ENCODE measurements around the gene MINDY4. TPM values are rescaled to one million over a fixed set of nuclear protein-coding genes. Genes with fewer than 3 reads are reported as not detected.

Gene MINDY4
- total RNA-seq, 4 donors from 2014 or later, result 8.4 to 31.1 (median 20.2) TPM

DNA sequence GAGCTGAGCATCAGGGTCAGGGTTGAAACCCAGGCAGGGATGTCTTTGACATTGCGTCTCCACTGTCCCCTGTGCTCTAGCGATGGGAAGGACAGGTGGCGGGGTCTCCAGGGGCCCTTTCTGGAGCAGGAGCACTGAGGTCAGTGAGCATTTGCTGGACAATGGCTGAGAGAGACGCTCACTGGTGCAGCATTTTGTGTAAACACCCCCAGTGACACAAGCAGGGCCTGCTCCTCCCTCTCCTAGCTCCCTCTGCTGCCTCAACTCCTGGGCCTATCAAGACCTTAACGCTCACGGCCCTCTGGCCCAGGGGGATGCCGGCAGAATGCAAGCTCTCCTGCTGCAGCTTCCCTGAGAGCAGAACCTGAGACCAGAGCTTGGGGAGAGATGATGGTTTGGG, 36.7 kb upstream of the MINDY4 start:
- Histone ChIP-seq H3K4me3 (no peak overlapping the region), H3K27me3 (peaks cover 0 to 6% (median 0%) of the 10 kb centered on the region in 4 donors), H3K36me3 (no peaks in the 10 kb centered on the region), H3K9me3 (no peaks in the 10 kb centered on the region), H3K27ac (replicated peaks in 1 of 4) (no peak overlapping the region), H3K4me1 (peaks cover 0 to 3% (median 0%) of the 10 kb centered on the region in 4 donors)
- no peak for DNase-seq (ENCODE audit: extremely low spot score)
- TF ChIP-seq POLR2AphosphoS5 (IDR thresholded peaks at IDR 0.05) (no peak), POLR2A (IDR thresholded peaks at IDR 0.05; ENCODE audit: low read depth) (no peak), EP300 (IDR thresholded peaks at IDR 0.05) (no peak)
- TF ChIP-seq, protein P1, sequence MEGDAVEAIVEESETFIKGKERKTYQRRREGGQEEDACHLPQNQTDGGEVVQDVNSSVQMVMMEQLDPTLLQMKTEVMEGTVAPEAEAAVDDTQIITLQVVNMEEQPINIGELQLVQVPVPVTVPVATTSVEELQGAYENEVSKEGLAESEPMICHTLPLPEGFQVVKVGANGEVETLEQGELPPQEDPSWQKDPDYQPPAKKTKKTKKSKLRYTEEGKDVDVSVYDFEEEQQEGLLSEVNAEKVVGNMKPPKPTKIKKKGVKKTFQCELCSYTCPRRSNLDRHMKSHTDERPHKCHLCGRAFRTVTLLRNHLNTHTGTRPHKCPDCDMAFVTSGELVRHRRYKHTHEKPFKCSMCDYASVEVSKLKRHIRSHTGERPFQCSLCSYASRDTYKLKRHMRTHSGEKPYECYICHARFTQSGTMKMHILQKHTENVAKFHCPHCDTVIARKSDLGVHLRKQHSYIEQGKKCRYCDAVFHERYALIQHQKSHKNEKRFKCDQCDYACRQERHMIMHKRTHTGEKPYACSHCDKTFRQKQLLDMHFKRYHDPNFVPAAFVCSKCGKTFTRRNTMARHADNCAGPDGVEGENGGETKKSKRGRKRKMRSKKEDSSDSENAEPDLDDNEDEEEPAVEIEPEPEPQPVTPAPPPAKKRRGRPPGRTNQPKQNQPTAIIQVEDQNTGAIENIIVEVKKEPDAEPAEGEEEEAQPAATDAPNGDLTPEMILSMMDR (IDR thresholded peaks at IDR 0.05), result no peak
- no CpG with 5 or more reads among the region's 7 CpGs for WGBS
- intact Hi-C loops (cut with DNase I), result loop anchor here (10.0 kb wide), 1 partner anchor 110 kb away; no protein-coding TSS in a partner anchor

DNA sequence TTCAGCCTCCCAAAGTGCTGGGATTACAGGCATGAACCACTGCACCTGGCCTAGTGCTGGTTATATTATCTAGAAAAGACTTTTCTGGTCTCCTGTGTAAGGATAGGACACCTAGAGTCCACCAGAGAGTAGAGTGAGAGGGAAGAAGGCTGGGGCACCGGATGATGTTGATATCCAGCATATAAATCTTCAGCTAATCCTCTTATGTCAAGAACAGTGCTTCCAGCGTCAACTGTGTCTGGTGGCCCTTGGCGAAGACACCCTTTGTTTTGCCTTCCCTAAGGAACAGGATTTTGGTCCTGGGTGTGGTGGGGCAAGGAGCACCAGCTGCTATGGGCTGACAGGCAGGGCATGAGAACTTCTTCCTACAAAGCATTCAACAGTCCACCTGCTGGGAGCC, 35.6 kb upstream of the MINDY4 start:
- H3K27ac ChIP-seq (replicated peaks in 1 of 4), result no peak overlapping the region
- no peaks in the 10 kb centered on the region for H3K36me3 ChIP-seq
- DNase-seq (ENCODE audit: extremely low spot score), result no peak
- intact Hi-C loops (cut with DNase I), result loop anchor here (10.0 kb wide), 1 partner anchor 111 kb away; no protein-coding TSS in a partner anchor
- no peak overlapping the region for H3K4me3 ChIP-seq
- no peaks in the 10 kb centered on the region for H3K9me3 ChIP-seq
- 91% methylated on average over 3 of the region's 3 CpGs for WGBS
- peaks cover 4 to 5% (median 5%) of the 10 kb centered on the region in 4 donors for H3K4me1 ChIP-seq
- TF ChIP-seq EP300 (IDR thresholded peaks at IDR 0.05) (no peak), POLR2AphosphoS5 (IDR thresholded peaks at IDR 0.05) (no peak), POLR2A (IDR thresholded peaks at IDR 0.05; ENCODE audit: low read depth) (no peak)
- TF ChIP-seq, protein P1 (IDR thresholded peaks at IDR 0.05), result no peak
- peaks cover 0 to 6% (median 0%) of the 10 kb centered on the region in 4 donors for H3K27me3 ChIP-seq

DNA sequence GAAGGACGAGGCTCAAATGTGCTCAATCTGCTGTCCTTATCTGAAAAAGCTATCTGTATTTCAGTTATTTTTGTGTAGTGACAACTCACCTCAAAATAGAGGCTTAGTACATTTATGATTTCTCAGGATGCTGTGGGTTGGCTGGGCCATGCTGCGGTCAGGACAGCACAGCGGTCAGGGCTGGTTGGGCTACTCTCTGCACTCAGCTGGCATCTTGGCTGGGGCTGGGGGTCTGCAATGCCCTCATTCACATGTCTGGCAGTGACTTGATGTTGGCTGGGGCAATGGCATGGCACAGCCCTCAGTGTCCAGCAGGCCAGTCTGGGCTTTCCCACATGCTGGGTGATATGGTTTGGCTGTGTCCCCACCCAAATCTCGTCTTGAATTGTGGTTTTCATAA, 34.9 kb upstream of the MINDY4 start:
- Histone ChIP-seq H3K9me3 (no peaks in the 10 kb centered on the region), H3K27ac (replicated peaks in 1 of 4) (no peak overlapping the region), H3K4me3 (no peak overlapping the region), H3K36me3 (no peaks in the 10 kb centered on the region), H3K27me3 (peaks cover 0 to 6% (median 0%) of the 10 kb centered on the region in 4 donors), H3K4me1 (peaks cover 5 to 9% (median 7%) of the 10 kb centered on the region in 4 donors)
- TF ChIP-seq, protein P1 (IDR thresholded peaks at IDR 0.05), result no peak
- no peak for TF ChIP-seq POLR2A (IDR thresholded peaks at IDR 0.05; ENCODE audit: low read depth)
- no peak for TF ChIP-seq POLR2AphosphoS5 (IDR thresholded peaks at IDR 0.05)
- no peak for TF ChIP-seq EP300 (IDR thresholded peaks at IDR 0.05)
- intact Hi-C loops (cut with DNase I), result loop anchor here (10.0 kb wide), 1 partner anchor 111 kb away; no protein-coding TSS in a partner anchor
- no peak for DNase-seq (ENCODE audit: extremely low spot score)
- 100% methylated on average over 2 of the region's 4 CpGs for WGBS

DNA sequence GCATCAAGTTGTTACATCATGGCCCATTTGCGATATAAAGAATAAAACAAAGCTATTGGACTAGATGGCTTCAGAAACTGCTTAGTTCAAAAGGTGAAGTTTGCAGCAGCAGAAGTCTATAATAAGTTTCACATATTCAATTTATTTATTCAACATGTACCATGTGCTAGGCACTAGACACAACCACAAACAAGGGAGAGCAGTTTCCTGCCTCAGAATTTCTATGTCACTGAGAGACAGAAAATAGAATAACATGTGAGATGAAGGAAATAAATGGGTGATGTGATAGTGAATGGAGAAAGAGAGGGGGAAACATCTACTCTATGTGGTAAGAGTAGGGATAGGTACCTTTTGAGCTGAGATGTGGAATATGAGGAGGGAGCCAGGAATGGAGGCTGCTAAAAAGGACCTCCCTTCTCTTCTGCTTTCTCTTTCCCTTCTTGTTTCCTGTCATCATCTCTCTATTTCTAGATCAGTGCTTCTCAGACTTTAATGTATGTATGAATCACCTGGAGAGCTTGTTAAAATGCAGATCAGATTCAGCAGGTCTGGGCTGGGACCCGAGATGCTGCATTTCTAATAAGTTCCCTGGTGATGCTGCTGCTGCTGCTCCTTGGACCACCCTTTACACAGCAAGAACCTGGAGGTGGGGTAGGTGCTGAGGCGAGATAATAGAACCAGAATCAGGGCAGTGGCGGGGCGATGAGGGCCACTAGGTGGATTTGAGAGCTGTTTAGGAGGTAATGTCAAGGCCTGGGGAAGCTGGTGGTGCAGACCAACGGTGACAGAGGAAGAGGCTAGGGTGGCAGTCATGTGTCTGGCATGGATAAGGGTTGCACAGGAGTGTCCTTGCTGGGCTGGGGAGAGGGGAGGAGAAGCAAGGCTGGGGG, 32.9 kb upstream of the MINDY4 start:
- H3K27me3 ChIP-seq, result no peaks in the 10 kb centered on the region
- TF ChIP-seq EP300 (IDR thresholded peaks at IDR 0.05) (no peak), POLR2A (IDR thresholded peaks at IDR 0.05; ENCODE audit: low read depth) (no peak), POLR2AphosphoS5 (IDR thresholded peaks at IDR 0.05) (no peak)
- TF ChIP-seq, protein P1 (IDR thresholded peaks at IDR 0.05), result no peak
- no peak overlapping the region for H3K27ac ChIP-seq (replicated peaks in 1 of 4)
- no peaks in the 10 kb centered on the region for H3K9me3 ChIP-seq
- H3K36me3 ChIP-seq, result no peaks in the 10 kb centered on the region
- WGBS, result 90% methylated on average over 6 of the region's 6 CpGs
- H3K4me1 ChIP-seq, result peaks cover 5 to 9% (median 7%) of the 10 kb centered on the region in 4 donors
- intact Hi-C loops (cut with DNase I), result loop anchor here (10.0 kb wide), 1 partner anchor 113 kb away; no protein-coding TSS in a partner anchor
- no peak for DNase-seq (ENCODE audit: extremely low spot score)
- H3K4me3 ChIP-seq, result no peak overlapping the region
